ENCODE measurements around the gene ME2.
"Not testable (repeated sequence)": the region's sequence is repeated elsewhere in the genome, so short reads cannot be mapped to it uniquely, and the experiment has no call there.

Gene ME2

DNA sequence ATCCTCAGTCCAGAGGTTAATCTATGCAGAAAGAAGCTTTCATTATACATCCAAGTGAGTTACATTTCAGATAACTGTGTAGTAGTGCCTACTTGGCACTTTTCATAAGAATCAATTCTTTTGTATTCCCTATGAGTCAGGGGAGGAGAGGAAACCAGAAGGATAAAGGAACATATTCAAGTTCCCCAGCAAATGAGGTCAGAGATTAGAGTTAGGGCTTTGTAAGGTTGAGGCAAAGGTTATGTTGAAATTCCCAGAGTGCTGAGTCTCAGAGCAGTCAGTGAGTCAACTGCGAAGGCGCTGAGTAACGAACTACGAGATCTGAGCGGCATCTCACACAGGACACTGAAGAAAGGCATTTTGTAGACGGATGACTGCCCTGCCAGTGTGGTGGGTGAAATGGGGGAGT is 25.1 kb upstream of the ME2 start:
- H2AFZ ChIP-seq (ENCODE audit: low read length): no peak overlapping the region
- H3F3A ChIP-seq (ENCODE audit: low read depth): no peaks in the 10 kb centered on the region
- no peak for TF ChIP-seq EZH2phosphoT487 (IDR thresholded peaks at IDR 0.05; ENCODE audit: borderline replicate concordance)
- TF ChIP-seq, protein P1, sequence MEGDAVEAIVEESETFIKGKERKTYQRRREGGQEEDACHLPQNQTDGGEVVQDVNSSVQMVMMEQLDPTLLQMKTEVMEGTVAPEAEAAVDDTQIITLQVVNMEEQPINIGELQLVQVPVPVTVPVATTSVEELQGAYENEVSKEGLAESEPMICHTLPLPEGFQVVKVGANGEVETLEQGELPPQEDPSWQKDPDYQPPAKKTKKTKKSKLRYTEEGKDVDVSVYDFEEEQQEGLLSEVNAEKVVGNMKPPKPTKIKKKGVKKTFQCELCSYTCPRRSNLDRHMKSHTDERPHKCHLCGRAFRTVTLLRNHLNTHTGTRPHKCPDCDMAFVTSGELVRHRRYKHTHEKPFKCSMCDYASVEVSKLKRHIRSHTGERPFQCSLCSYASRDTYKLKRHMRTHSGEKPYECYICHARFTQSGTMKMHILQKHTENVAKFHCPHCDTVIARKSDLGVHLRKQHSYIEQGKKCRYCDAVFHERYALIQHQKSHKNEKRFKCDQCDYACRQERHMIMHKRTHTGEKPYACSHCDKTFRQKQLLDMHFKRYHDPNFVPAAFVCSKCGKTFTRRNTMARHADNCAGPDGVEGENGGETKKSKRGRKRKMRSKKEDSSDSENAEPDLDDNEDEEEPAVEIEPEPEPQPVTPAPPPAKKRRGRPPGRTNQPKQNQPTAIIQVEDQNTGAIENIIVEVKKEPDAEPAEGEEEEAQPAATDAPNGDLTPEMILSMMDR (conservative IDR thresholded peaks at IDR 0.05; ENCODE audit: low read length): no peak
- no peaks in the 10 kb centered on the region for H3K27me3 ChIP-seq (ENCODE audit: insufficient read depth, low read length, poor library complexity, severe bottlenecking)
- no peaks in the 10 kb centered on the region for H3K36me3 ChIP-seq (ENCODE audit: insufficient read depth, low read length)
- H3K9me2 ChIP-seq (replicated peaks; ENCODE audit: low read depth, low read length): no peaks in the 10 kb centered on the region
- H4K20me1 ChIP-seq (ENCODE audit: insufficient read depth, low read length, poor library complexity, severe bottlenecking): no peaks in the 10 kb centered on the region
- H3K4me1 ChIP-seq (ENCODE audit: insufficient read depth, low read length, poor library complexity, severe bottlenecking): no peaks in the 10 kb centered on the region
- no peak overlapping the region for H3K4me2 ChIP-seq (ENCODE audit: low read depth, low read length, poor library complexity, severe bottlenecking)
- H3K9ac ChIP-seq (ENCODE audit: low read depth, low read length, poor library complexity, severe bottlenecking): no peak overlapping the region
- no peaks in the 10 kb centered on the region for H3K9me3 ChIP-seq (ENCODE audit: insufficient read depth, low read depth, low read length)
- H3K4me3 ChIP-seq (ENCODE audit: low read length, poor library complexity, severe bottlenecking): no peak overlapping the region
- H3K79me2 ChIP-seq (ENCODE audit: insufficient read depth, low read length): no peaks in the 10 kb centered on the region

DNA sequence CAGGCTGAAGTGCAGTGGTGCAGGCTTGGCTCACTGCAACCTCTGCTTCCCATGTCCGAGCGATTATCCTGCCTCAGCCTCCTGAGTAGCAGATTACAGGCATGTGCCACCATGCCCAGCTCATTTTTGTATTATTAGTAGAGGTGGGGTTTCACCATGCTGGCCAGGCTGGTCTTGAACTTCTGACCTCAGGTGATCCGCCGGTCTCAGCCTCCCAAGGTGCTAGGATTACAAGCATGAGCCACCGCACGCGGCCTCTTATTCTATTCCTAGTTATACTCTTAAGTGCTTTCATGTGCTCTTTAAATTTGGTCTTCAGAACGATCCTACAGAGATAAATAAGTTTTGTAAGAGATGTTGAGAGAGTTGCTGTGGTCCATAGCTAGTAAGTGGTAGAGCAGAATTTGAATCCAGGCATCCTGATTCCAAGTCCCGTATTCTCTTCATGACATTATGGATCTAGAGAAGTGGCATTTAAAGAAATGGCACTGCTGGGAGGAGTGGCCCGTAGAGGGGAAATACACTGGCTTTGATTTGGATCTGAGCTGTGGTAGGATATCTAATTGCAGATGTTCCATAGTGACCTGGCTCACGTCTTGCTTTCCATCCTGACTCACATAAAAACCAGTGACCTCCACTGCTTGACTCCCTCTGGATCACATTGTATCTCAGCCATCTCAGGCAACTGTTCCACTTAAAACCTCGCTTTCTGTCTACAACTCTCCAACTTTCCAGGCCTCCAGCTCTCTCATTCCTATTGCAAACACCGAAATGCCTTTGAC is 22.8 kb upstream of the ME2 start:
- Histone ChIP-seq H3K4me3 (ENCODE audit: low read length, poor library complexity, severe bottlenecking) (no peak overlapping the region), H2AFZ (ENCODE audit: low read length) (no peak overlapping the region), H4K20me1 (ENCODE audit: insufficient read depth, low read length, poor library complexity, severe bottlenecking) (no peaks in the 10 kb centered on the region), H3F3A (ENCODE audit: low read depth) (no peaks in the 10 kb centered on the region), H3K79me2 (ENCODE audit: insufficient read depth, low read length) (no peaks in the 10 kb centered on the region), H3K9ac (ENCODE audit: low read depth, low read length, poor library complexity, severe bottlenecking) (no peak overlapping the region), H3K36me3 (ENCODE audit: insufficient read depth, low read length) (no peaks in the 10 kb centered on the region), H3K9me3 (ENCODE audit: insufficient read depth, low read depth, low read length) (no peaks in the 10 kb centered on the region), H3K4me1 (ENCODE audit: insufficient read depth, low read length, poor library complexity, severe bottlenecking) (no peaks in the 10 kb centered on the region), H3K9me2 (replicated peaks; ENCODE audit: low read depth, low read length) (no peaks in the 10 kb centered on the region), H3K4me2 (ENCODE audit: low read depth, low read length, poor library complexity, severe bottlenecking) (no peak overlapping the region), H3K27me3 (ENCODE audit: insufficient read depth, low read length, poor library complexity, severe bottlenecking) (no peaks in the 10 kb centered on the region)
- TF ChIP-seq, protein P1 (conservative IDR thresholded peaks at IDR 0.05; ENCODE audit: low read length): no peak
- TF ChIP-seq EZH2phosphoT487 (IDR thresholded peaks at IDR 0.05; ENCODE audit: borderline replicate concordance): no peak

DNA sequence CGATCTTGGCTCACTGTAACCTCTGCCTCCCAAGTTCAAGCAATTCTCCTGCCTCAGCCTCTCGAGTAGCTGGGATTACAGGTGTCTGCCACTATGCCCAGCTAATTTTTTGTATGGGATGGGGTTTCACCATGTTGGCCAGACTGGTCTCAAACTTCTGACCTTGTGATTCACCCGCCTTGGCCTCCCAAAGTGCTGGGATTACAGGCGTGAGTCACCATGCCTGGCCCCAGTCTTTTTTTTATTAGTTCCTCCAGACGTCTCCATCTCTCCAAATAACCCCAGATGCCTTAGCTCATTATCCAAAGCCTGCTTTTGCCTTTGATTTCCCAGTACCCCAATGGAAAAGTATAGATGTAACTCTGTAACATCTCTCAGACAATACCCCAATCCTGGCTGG is 21.8 kb upstream of the ME2 start:
- H3K27me3 ChIP-seq (ENCODE audit: insufficient read depth, low read length, poor library complexity, severe bottlenecking); H3K4me2 ChIP-seq (ENCODE audit: low read depth, low read length, poor library complexity, severe bottlenecking): not testable (repeated sequence)

DNA sequence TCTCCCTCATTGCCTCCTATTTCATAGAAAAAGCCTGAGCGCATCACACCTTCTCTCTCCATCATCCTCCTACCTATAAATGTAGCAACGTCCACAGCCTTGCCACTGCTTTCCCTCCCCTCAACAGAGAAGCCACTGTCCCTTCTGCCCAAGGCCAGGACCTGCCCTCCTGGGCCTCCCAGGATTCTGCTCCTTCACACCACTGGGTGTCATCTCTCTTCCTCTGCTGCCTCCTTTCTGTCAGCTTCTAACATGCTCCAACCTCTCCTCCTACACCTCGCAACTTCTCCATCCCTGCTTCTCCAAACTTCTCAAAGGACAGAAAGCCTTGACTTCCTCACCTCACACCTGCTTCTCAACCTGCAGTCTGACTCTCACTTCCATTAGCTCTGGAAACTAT is 21.2 kb upstream of the ME2 start:
- H3K4me2 ChIP-seq (ENCODE audit: low read depth, low read length, poor library complexity, severe bottlenecking): no peak overlapping the region

More for the DNA sequence above, 21.8 kb upstream of the ME2 start:
- H3K4me3 ChIP-seq (ENCODE audit: low read length, poor library complexity, severe bottlenecking); H3K79me2 ChIP-seq (ENCODE audit: insufficient read depth, low read length); H3F3A ChIP-seq (ENCODE audit: low read depth); H2AFZ ChIP-seq (ENCODE audit: low read length); H4K20me1 ChIP-seq (ENCODE audit: insufficient read depth, low read length, poor library complexity, severe bottlenecking); H3K9me2 ChIP-seq (replicated peaks; ENCODE audit: low read depth, low read length); H3K36me3 ChIP-seq (ENCODE audit: insufficient read depth, low read length); H3K9me3 ChIP-seq (ENCODE audit: insufficient read depth, low read depth, low read length); H3K9ac ChIP-seq (ENCODE audit: low read depth, low read length, poor library complexity, severe bottlenecking); H3K4me1 ChIP-seq (ENCODE audit: insufficient read depth, low read length, poor library complexity, severe bottlenecking): not testable (repeated sequence)

More for the DNA sequence above, 21.2 kb upstream of the ME2 start:
- Histone ChIP-seq H3K9me3 (ENCODE audit: insufficient read depth, low read depth, low read length) (no peaks in the 10 kb centered on the region), H2AFZ (ENCODE audit: low read length) (no peak overlapping the region), H3K9ac (ENCODE audit: low read depth, low read length, poor library complexity, severe bottlenecking) (no peak overlapping the region), H3K4me1 (ENCODE audit: insufficient read depth, low read length, poor library complexity, severe bottlenecking) (no peaks in the 10 kb centered on the region), H3F3A (ENCODE audit: low read depth) (no peaks in the 10 kb centered on the region), H3K9me2 (replicated peaks; ENCODE audit: low read depth, low read length) (no peaks in the 10 kb centered on the region), H3K4me3 (ENCODE audit: low read length, poor library complexity, severe bottlenecking) (no peak overlapping the region), H3K27me3 (ENCODE audit: insufficient read depth, low read length, poor library complexity, severe bottlenecking) (no peaks in the 10 kb centered on the region), H4K20me1 (ENCODE audit: insufficient read depth, low read length, poor library complexity, severe bottlenecking) (no peaks in the 10 kb centered on the region), H3K36me3 (ENCODE audit: insufficient read depth, low read length) (no peaks in the 10 kb centered on the region), H3K79me2 (ENCODE audit: insufficient read depth, low read length) (no peaks in the 10 kb centered on the region)
- TF ChIP-seq, protein P1 (conservative IDR thresholded peaks at IDR 0.05; ENCODE audit: low read length): no peak
- no peak for TF ChIP-seq EZH2phosphoT487 (IDR thresholded peaks at IDR 0.05; ENCODE audit: borderline replicate concordance)

Measured in Loucy (cell line).